ENCODE measurements around the gene RGS9.
A peak's percentile ranks its signal among the peaks of the same experiment; 100 is the strongest.
"Not testable (repeated sequence)": the region's sequence is repeated elsewhere in the genome, so short reads cannot be mapped to it uniquely, and the experiment has no call there.

The RGS9 gene

GRCh38 chr17:65137021-65137939 is at the start of gene RGS9:
Gene RGS9, plus strand, starts transcription at chr17:65137370. Its CDS starts 171 bp downstream, at chr17:65137541.
- DNase-seq, result peak; percentile 85

GRCh38 chr17:65088621-65089360 is 48.4 kb upstream of the RGS9 start:
- DNase-seq, result no peak

GRCh38 chr17:65092262-65092661 is 44.9 kb upstream of the RGS9 start:
- DNase-seq, result no peak

- DNase-seq, result not testable (repeated sequence)
These were observed 44.3 kb upstream of the RGS9 start for GRCh38 chr17:65092721-65093356.

- DNase-seq, result no peak
These were observed 43.2 kb upstream of the RGS9 start for GRCh38 chr17:65093930-65094329.

- no peak for DNase-seq
These were observed 41.7 kb upstream of the RGS9 start for GRCh38 chr17:65095465-65095864.

- not testable (repeated sequence) for DNase-seq
These were observed 40.8 kb upstream of the RGS9 start for GRCh38 chr17:65096382-65096781.

- no peak for DNase-seq
These were observed 40.1 kb upstream of the RGS9 start for GRCh38 chr17:65097110-65097509.

GRCh38 chr17:65099475-65099874 is 37.7 kb upstream of the RGS9 start:
- no peak for DNase-seq

- peak; percentile 49 for DNase-seq
These were observed 37.2 kb upstream of the RGS9 start for GRCh38 chr17:65099941-65100315.

- DNase-seq, result peak; percentile 82
These were observed 36.6 kb upstream of the RGS9 start for GRCh38 chr17:65100316-65101140.

- no peak for DNase-seq
These were observed 35.8 kb upstream of the RGS9 start for GRCh38 chr17:65101371-65101770.

GRCh38 chr17:65102235-65102634 is 34.9 kb upstream of the RGS9 start:
- no peak for DNase-seq

- DNase-seq, result no peak
These were observed 34.4 kb upstream of the RGS9 start for GRCh38 chr17:65102788-65103187.

GRCh38 chr17:65103431-65103830 is 33.7 kb upstream of the RGS9 start:
- no peak for DNase-seq

GRCh38 chr17:65103896-65104295 is 33.3 kb upstream of the RGS9 start:
- DNase-seq, result no peak

GRCh38 chr17:65104541-65104940 is 32.6 kb upstream of the RGS9 start:
- DNase-seq, result no peak

- DNase-seq, result no peak
These were observed 32.2 kb upstream of the RGS9 start for GRCh38 chr17:65104973-65105372.

GRCh38 chr17:65108152-65108551 is 29.0 kb upstream of the RGS9 start:
- no peak for DNase-seq

- DNase-seq, result no peak
These were observed 27.6 kb upstream of the RGS9 start for GRCh38 chr17:65109543-65109942.

GRCh38 chr17:65109990-65110680 is 27.0 kb upstream of the RGS9 start:
- DNase-seq, result no peak

- no peak for DNase-seq
These were observed 21.3 kb upstream of the RGS9 start for GRCh38 chr17:65115839-65116238.

Measured in CD4-positive, alpha-beta T cell treated with Interleukin-15 for 1 hour (primary cell).